HK-2 (cell line): ENCODE data around the gene MMP28.
"Not testable (repeated sequence)": the region's sequence is repeated elsewhere in the genome, so short reads cannot be mapped to it uniquely, and the experiment has no call there.

Source experiments
- DNase-seq: peaks from one replicate; pipeline ENCODE4 v3.0.0-alpha.2; 2018; ENCODE audit not compliant: unreplicated experiment

Gene MMP28

GRCh38 chr17:35765756-35766488 lies 29.5 kb downstream of the MMP28 start:
- no peak for DNase-seq

GRCh38 chr17:35765086-35765710 lies 30.2 kb downstream of the MMP28 start:
- DNase-seq, result no peak

GRCh38 chr17:35764123-35764991 lies 31.1 kb downstream of the MMP28 start:
- peak; percentile 93 for DNase-seq

DNA sequence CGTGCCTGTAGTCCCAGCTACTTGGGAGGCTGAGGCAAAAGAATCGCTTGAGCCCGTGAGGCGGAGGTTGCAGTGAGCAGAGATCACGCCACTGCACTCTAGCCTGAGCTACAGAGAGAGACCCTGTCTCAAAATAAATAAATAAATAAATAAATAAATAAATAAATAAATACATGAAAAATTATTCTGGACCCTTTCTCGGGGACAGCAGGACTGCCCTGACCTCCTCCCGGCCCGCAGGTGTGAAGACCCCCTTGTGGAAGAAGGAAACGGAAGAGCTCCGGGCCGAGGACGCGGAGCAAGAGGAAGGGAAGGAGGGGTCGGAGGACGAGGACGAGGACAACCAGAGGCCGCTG lies 31.7 kb downstream of the MMP28 start:
- no peak for DNase-seq

GRCh38 chr17:35761601-35762000 lies 33.8 kb downstream of the MMP28 start:
- no peak for DNase-seq

- DNase-seq, result no peak
These were observed 34.9 kb downstream of the MMP28 start, which contains the start of gene C17orf50 for GRCh38 chr17:35760587-35760986. Gene C17orf50 (plus strand): TSS chr17:35760887. CDS start chr17:35760942, 55 bp downstream.

DNA sequence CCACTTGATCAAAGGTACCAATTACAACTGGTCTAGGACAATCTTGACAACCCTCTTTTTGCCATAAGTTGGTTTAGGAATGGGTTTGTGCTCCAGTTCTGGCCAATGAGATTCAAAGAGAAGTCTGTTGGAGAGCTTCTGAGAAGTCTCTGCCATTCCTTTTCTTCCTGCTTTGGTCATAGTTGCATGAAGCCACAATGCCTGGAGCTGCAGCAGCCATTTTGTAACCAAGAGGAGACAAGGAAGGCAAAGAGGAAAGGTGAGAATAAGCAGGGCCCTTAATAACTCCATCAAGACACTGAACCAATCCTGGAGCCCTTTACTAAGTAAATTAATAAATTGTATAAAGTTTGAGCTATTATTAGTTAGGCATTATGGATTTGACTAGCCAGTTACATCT lies 38.2 kb downstream of the MMP28 start:
- no peak for DNase-seq

GRCh38 chr17:35752945-35753764 lies 42.3 kb downstream of the MMP28 start, which contains the start of gene GAS2L2:
Gene GAS2L2 (minus strand): TSS chr17:35753239. CDS start chr17:35752850, 389 bp downstream.
- DNase-seq, result no peak

DNA sequence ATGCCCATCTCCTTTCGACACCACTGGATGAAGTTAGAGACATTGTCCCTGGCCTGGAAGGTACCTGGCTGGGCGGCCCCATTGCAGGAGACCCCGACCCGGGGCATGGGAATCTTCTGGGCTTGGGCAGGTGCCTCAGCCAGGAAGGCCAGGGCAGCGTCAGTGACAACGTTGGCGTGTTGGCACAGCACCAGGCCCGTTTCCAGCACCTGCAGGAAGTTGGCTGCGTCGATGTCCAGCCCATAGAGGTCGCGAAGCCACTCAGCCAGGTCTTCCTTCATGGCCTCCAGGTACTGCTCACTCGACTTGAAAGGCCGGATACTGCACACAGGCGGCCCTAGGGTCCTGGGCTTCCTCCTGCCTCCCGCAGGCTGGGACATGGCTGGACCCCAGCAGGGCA lies 43.0 kb downstream of the MMP28 start:
- no peak for DNase-seq

DNA sequence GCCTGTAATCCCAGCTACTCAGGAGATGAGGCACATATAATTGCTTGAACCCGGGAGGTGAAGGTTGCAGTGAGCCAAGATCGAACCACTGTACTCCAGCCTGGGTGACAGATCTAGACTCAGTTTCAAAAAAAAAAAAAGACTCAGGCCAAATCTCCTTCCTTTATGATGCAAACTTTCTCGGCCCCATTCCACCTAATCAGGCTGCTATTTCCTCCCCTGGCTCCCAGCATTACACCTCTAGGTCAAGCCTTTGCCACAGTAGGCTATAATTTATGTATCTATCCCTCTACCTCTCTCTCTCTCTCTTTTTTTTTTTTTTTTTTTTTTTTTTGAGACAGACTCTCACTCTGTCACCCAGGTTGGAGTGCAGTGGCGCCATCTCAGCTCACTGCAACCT lies 43.9 kb downstream of the MMP28 start:
- not testable (repeated sequence) for DNase-seq

DNA sequence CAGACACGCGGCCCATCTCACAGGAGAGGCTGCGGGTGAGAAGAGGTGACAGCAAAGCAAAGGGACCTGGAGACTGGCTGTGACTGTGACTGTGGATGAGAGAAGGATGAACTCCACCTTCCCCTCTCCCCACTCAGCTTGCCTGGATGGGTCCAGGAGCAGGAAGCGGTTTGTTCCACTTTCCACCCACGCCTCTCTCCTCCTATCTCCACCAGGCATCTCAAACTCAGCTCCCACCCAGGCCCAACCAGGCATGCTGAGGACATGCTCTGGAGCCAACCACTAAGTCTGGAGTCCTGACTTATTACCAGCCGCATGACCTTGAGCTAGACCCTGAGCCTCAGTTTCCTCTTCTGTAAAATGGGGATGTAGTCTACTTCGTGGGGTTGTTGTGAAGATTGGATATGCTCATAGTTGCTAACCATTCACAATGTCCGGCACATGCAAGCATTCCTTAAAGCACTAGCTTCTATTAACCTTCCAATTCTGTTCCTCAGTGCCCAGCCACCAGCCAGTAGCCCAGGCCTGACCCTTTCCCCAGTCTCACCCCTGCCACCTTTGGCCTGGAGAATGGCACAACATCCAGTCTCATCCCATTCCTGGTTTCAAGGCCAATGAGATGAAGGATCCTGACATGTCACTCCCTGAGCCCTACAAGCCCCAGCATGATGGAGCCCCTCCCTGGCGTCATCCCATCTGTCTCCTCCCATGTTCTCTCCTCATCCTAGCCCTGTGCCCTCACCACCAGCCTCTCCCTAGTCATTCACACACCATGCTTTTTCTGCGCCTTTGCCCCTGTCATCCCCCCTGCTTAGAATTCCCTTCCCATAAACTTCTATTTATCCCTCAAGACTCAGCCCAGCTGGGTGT lies 44.7 kb downstream of the MMP28 start:
- no peak for DNase-seq

DNA sequence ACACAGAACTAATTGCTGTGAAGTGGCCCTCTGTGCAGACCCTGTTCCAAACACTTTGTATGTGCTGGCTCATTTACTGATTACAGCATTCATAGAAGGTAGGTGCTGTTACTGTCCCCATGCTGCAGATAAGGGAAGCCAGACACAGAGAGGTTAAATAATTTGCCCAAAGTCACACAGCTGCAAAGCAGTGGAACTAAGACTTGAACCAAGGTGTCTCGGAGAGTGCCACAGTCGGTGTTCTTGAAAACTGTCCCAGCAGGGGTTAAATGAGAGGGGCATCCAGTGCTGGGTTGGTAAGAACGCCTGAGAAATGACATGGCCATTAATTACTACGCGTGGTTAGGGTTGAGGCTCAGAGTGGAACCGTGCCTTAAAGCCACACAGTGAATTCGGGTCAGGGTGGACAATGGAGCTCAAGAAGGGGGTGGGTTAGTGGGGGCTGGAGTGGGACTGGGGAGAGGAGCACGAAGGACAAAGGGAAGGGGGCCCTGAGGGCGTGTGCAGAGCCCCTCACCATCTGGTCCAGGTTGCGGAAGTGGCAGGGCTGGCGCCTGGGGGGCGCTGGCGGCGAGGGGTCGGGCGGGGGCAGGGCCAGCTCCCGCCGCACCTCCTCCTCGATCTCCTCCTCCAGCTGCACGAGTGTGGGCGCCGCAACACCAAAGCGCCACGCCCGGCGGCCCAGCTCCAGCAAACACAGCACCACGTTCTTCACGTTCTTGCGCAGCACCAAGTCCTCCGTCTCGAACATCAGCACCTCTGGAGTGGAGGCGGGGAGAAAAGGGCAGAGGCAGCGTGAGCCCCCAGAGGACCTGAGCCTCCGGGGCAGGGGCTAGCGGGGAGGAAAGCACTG lies 45.7 kb downstream of the MMP28 start:
- no peak for DNase-seq

GRCh38 chr17:35748979-35749378 lies 46.5 kb downstream of the MMP28 start:
- no peak for DNase-seq

DNA sequence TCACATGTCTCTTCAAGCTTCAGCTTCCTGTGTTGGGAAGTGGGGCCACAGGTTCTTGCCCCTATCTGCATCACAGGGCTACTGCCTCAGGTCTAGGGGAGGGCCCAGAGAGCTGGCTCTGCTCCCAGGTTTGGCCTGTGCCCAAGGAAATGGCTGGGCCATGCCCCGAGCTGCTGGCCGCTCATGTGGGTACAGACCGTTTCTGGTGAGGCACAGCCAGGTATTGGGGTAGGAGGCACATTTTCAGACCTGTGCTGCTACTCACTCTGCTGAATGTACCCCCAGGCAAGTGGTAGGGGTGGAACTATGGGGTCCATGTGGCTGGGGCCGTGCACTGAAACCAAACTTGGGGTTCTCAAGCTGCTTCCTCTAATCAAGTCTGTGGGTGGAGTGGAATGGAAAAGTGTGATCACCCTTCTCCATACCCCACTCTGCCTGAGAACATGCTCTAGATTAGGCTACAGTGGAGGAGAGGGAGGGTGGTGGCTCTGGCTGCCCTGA lies 47.0 kb downstream of the MMP28 start:
- peak; percentile 27 for DNase-seq

GRCh38 chr17:35747540-35748017 lies 47.9 kb downstream of the MMP28 start:
- peak; percentile 76 for DNase-seq

DNA sequence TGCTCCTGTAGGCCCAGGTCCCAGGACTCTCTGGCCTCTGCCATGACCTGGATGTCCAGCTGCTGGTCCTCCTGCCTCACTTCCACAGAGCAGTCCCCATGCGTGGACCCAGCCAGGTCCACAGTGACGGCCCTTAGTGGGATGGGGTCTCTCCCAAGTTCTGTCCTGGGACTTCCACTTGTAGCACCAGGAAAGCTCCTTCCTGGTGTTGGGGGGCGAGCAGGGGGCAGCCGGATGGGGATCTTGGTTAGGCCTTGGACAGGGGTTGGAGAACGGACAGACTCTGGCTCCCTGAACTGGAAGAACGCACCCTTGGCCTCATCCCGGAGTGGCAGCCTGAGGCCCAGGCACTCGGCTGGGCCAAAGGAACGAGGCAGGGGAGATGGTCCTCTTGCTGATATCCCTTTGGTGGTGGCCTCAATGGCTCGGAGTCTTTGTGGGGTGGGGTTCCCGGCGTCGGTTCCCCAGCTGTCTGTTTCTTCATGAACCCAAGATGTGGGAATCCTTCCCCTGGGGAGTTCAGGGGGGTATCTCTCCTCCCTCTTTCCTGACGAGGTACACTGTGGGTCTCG lies 49.6 kb downstream of the MMP28 start:
- no peak for DNase-seq

GRCh38 chr17:35745246-35745645 lies 50.2 kb downstream of the MMP28 start:
- DNase-seq, result no peak

- DNase-seq, result no peak
These were observed 50.6 kb downstream of the MMP28 start for GRCh38 chr17:35744830-35745229.
